HG03108 (cell line): ENCODE measurements around the gene SHMT2.

Source experiments
- ATAC-seq: cut with Tn5 transposase; IDR thresholded peaks from one replicate; pipeline ENCODE4 v1.9.1; 2021; ENCODE audit warnings: moderate library complexity; ENCODE audit not compliant: unreplicated experiment

SHMT2 gene

GRCh38 chr12:57196956-57197355 lies 32.6 kb upstream of the SHMT2 start:
- no peak for ATAC-seq

DNA sequence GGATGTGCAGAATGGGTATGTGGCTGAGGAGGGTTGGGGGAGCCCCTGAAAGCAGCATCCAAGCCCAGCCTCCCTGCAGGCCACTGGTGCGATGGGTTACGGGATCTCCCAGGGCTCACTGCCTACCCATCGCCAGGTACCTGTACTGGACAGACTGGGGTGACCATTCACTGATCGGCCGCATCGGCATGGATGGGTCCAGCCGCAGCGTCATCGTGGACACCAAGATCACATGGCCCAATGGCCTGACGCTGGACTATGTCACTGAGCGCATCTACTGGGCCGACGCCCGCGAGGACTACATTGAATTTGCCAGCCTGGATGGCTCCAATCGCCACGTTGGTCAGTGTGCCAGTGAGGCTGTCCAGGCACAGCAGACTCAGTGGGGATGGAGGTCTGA lies 31.2 kb upstream of the SHMT2 start:
- ATAC-seq, result no peak

GRCh38 chr12:57199191-57199590 lies 30.3 kb upstream of the SHMT2 start:
- ATAC-seq, result no peak

DNA sequence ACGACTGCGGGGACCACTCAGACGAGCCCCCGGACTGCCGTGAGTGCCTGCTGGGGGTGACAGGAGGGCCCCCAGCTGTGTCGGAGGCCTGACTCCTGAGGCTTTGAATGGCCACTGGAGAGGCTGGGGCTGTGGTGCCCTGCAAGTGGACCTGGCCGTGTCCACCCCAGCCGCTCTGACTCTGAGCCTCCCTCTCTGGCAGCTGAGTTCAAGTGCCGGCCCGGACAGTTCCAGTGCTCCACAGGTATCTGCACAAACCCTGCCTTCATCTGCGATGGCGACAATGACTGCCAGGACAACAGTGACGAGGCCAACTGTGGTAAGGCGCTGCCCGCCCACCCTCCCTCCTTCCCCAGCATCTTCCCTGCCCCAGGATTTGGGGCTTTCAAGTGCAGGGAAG lies 29.0 kb upstream of the SHMT2 start:
- no peak for ATAC-seq

- no peak for ATAC-seq
Observed at GRCh38 chr12:57201219-57201618, 28.3 kb upstream of the SHMT2 start.

DNA sequence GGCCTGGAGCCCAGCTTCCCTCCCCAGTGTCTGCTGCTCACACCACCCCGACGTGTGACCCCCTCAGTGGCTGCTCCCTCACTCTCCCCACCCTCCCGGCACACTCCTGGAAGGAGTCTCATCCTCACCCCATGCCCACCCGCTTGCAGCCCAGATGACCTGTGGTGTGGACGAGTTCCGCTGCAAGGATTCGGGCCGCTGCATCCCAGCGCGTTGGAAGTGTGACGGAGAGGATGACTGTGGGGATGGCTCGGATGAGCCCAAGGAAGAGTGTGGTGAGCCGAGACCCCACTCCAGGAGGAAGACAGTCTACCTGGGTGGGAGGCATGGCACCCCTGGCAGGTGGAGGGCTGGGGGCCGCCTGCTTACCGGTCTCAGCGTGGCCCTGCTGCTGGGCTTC lies 27.9 kb upstream of the SHMT2 start:
- no peak for ATAC-seq

GRCh38 chr12:57202321-57202720 lies 27.2 kb upstream of the SHMT2 start:
- no peak for ATAC-seq

DNA sequence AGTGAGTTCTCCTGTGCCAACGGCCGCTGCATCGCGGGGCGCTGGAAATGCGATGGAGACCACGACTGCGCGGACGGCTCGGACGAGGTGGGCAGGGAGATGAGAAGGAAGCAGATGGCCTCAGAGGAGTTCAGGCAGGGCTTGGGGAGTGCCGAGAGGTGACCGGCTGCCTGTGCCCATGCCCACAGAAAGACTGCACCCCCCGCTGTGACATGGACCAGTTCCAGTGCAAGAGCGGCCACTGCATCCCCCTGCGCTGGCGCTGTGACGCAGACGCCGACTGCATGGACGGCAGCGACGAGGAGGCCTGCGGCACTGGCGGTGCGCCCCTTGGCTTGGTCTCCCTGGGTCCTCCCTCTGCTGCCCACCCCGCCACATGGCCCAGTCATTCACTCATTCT lies 26.3 kb upstream of the SHMT2 start:
- ATAC-seq, result no peak

DNA sequence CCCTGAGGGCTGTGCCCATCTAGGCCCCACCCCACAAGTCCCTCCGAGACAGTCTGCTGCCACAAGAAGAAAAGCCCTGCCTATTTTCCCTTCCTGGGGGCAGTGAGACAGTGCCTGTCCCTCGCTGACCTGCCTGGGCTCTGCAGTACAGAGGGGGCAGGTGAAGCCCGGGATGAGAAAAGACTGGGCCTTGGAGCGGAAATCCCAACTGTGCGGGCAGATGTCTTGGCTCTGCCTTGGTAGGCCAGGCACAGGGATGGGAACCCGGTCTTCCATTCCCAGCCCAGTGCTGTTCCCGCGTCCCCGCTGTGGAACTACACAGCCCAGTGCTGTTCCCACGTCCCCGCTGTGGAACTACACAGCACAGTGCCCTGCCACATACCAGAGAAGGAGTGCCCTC lies 25.7 kb upstream of the SHMT2 start:
- ATAC-seq, result no peak

DNA sequence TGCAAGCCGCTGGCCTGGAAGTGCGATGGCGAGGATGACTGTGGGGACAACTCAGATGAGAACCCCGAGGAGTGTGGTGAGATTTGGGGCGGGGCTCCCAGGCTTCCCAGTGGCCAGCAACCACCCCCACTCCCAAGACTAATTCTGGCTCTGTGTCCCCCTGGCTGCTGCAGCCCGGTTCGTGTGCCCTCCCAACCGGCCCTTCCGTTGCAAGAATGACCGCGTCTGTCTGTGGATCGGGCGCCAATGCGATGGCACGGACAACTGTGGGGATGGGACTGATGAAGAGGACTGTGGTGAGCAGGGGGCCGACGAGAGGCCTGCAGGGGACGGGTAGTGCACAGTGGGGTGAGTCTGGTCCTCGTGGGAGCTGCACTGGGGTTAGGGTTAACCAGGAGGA lies 25.1 kb upstream of the SHMT2 start:
- no peak for ATAC-seq

DNA sequence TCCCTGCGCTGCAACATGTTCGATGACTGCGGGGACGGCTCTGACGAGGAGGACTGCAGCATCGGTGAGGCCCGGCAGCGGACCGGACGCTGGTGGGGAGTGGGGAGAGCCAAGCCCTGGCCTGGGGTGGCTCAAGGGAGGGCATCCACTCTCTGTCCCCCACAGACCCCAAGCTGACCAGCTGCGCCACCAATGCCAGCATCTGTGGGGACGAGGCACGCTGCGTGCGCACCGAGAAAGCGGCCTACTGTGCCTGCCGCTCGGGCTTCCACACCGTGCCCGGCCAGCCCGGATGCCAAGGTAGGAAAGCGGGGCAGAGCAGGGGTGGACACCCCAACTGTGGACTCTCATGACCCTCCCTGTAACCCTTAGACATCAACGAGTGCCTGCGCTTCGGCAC lies 24.3 kb upstream of the SHMT2 start:
- no peak for ATAC-seq

GRCh38 chr12:57205931-57206330 lies 23.6 kb upstream of the SHMT2 start:
- no peak for ATAC-seq

DNA sequence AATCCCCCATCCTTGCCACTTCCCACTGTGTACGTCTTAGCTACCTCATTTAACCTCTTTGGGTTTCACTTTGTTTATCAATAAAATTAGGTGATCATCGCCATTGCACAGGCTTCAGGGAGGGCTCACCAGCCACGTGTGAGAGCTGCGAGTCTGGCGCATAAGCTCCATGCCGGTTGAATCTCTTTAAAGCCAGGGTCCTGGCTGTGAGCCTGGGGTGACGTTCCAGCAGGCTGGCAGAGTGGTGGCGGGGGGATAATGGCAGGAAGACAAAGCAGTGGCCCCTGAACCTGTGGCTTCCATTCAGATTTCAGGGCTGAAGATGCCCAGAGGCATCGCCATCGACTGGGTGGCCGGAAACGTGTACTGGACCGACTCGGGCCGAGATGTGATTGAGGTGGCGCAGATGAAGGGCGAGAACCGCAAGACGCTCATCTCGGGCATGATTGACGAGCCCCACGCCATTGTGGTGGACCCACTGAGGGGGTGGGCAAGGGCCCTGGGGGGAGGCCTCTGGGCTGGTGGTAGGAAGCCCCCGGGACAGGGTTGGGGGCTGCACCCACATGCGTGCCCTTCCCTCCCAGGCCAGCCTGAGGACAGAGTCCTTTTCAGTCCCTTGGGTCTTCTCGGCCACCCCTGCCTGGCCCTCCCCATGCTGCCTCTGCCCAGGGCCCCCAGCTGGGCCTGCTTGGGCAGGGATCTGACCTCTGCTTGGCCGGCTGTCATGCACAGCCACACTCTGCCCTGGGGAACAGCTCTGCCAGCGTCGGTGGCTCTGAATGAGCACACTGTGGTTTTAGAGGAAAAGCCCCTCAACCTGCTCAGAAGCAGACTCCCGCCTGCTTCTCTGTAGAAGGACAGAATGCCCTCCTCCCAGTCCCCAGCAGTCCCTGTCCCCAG lies 21.5 kb upstream of the SHMT2 start:
- ATAC-seq, result no peak

DNA sequence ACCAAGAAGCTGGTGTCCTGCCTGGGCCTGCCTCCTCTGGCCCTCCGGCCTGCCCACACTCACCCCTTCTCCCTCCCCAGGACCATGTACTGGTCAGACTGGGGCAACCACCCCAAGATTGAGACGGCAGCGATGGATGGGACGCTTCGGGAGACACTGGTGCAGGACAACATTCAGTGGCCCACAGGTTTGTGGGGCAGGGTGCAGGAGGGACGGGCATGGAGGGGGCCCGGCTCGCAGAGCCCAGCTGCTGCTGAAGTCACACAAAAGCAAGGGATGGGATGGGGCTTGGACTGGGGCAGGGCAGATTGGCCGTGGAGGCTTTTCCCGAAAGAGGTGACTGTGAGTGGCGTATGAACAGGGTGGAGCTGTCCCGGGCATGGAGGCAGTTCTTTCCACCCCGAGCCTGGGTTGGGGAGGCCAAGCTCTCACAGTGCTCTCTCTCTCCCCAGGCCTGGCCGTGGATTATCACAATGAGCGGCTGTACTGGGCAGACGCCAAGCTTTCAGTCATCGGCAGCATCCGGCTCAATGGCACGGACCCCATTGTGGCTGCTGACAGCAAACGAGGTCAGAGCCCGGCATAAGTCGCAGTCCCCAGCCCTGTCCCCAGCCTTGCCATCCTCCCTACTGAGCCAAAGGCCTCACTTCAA lies 20.8 kb upstream of the SHMT2 start:
- no peak for ATAC-seq

- ATAC-seq, result no peak
Observed at GRCh38 chr12:57209916-57210315, 19.6 kb upstream of the SHMT2 start.

GRCh38 chr12:57210461-57210860 lies 19.1 kb upstream of the SHMT2 start:
- ATAC-seq, result no peak

DNA sequence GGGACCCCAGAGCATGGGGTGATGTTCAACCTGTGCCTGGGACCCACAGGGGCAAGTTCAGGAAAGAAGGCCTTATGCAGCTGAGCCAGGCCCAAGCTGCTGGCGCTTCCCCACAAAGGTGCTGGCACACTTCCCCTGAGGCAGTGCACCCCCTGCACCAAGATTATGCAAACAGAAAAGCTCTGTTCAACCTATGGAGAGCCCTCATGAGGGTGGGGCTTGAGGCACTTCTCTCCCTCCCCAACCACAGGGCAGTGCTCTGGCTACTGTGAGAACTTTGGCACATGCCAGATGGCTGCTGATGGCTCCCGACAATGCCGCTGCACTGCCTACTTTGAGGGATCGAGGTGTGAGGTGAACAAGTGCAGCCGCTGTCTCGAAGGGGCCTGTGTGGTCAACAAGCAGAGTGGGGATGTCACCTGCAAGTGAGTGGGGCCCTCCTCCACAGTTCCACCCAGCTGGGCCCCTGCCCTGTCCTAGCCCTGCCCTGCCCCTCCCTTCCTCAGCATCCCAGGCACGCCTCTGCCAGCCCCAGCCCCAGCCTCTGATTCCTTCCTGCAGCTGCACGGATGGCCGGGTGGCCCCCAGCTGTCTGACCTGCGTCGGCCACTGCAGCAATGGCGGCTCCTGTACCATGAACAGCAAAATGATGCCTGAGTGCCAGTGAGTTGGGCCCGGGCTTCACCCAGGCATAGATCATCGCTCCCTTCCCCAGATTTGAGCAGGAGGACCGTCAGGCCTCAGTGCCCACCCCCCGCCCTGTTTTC lies 18.4 kb upstream of the SHMT2 start:
- no peak for ATAC-seq

DNA sequence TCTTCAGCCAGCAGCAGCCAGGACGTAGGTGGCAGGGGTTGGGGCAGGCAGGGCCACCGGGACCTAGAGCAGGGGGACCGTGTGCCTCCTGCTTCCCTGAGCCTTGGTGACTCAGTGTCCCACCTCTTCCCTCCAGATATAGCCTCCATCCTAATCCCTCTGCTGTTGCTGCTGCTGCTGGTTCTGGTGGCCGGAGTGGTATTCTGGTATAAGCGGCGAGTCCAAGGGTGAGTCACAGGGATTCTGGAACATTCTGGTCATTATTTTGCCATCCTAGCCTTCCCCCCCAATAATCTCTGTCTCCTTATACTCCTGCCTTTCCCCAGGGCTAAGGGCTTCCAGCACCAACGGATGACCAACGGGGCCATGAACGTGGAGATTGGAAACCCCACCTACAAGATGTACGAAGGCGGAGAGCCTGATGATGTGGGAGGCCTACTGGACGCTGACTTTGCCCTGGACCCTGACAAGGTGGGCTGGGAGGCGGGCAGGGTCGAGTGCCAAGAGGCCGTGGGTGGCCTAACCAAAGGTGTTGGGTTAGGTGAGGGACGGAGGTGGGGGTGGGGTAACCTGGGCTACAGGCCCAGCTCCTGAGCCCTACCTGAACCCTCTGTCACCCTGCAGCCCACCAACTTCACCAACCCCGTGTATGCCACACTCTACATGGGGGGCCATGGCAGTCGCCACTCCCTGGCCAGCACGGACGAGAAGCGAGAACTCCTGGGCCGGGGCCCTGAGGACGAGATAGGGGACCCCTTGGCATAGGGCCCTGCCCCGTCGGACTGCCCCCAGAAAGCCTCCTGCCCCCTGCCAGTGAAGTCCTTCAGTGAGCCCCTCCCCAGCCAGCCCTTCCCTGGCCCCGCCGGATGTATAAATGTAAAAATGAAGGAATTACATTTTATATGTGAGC lies 17.5 kb upstream of the SHMT2 start:
- no peak for ATAC-seq

- no peak for ATAC-seq
Observed at GRCh38 chr12:57212701-57213057, 16.8 kb upstream of the SHMT2 start.

GRCh38 chr12:57213058-57213715 lies 16.3 kb upstream of the SHMT2 start:
- peak; percentile 34 for ATAC-seq
